ENCODE measurements around the gene PRLR.
"Not testable (repeated sequence)": the region's sequence is repeated elsewhere in the genome, so short reads cannot be mapped to it uniquely, and the experiment has no call there.

PRLR gene

DNA sequence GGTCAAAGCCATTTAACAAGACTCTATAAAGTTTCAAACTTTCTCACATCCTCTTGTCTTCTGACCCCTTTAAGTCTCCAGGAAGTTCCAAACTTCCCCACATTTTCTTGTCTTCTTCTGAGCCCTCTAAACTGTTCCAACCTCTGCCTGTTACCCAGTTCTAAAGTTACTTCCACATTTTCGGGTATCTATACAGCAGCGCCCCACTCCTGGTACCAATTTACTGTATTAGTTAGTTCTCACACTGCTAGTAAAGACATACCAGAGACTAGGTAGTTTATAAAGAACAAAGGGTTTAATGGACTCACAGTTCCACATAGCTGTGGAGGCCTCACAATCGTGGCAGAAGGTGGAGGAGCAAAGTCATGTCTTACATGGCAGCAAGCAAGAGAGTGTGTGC is 23.3 kb upstream of the PRLR start:
- TF ChIP-seq, protein P1, sequence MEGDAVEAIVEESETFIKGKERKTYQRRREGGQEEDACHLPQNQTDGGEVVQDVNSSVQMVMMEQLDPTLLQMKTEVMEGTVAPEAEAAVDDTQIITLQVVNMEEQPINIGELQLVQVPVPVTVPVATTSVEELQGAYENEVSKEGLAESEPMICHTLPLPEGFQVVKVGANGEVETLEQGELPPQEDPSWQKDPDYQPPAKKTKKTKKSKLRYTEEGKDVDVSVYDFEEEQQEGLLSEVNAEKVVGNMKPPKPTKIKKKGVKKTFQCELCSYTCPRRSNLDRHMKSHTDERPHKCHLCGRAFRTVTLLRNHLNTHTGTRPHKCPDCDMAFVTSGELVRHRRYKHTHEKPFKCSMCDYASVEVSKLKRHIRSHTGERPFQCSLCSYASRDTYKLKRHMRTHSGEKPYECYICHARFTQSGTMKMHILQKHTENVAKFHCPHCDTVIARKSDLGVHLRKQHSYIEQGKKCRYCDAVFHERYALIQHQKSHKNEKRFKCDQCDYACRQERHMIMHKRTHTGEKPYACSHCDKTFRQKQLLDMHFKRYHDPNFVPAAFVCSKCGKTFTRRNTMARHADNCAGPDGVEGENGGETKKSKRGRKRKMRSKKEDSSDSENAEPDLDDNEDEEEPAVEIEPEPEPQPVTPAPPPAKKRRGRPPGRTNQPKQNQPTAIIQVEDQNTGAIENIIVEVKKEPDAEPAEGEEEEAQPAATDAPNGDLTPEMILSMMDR (IDR thresholded peaks at IDR 0.05; ENCODE audit: low read depth, low read length, missing control alignments) = no peak
- in situ Hi-C loops (cut with HindIII; ENCODE audit: low sequenced_read_pairs) = no loop called here
- DNase-seq (ENCODE audit: low read depth) = no peak
- no peak overlapping the region for H3K4me3 ChIP-seq (ENCODE audit: low read depth, low read length)

DNA sequence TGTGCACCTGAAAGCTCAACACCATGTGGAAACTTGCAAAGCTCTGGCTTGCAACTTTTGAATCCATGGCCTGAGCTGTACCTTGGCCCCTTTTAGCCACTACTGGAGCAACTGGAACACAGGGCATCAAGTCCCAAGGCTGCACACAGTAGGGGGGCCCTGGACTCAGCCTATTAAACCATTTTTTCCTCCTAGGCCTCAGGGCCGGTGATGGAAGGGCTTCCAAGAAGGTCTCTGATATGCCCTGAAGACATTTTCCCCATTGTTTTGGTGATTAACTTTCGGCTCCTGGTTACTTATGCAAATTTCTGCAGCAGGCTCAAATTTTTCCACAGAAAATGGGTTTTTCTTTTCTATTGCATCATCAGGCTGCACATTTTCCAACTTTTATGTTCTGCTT is 22.7 kb upstream of the PRLR start:
- H3K4me3 ChIP-seq (ENCODE audit: low read depth, low read length) = no peak overlapping the region
- DNase-seq (ENCODE audit: low read depth) = no peak
- TF ChIP-seq, protein P1 (IDR thresholded peaks at IDR 0.05; ENCODE audit: low read depth, low read length, missing control alignments) = no peak
- in situ Hi-C loops (cut with HindIII; ENCODE audit: low sequenced_read_pairs) = no loop called here

DNA sequence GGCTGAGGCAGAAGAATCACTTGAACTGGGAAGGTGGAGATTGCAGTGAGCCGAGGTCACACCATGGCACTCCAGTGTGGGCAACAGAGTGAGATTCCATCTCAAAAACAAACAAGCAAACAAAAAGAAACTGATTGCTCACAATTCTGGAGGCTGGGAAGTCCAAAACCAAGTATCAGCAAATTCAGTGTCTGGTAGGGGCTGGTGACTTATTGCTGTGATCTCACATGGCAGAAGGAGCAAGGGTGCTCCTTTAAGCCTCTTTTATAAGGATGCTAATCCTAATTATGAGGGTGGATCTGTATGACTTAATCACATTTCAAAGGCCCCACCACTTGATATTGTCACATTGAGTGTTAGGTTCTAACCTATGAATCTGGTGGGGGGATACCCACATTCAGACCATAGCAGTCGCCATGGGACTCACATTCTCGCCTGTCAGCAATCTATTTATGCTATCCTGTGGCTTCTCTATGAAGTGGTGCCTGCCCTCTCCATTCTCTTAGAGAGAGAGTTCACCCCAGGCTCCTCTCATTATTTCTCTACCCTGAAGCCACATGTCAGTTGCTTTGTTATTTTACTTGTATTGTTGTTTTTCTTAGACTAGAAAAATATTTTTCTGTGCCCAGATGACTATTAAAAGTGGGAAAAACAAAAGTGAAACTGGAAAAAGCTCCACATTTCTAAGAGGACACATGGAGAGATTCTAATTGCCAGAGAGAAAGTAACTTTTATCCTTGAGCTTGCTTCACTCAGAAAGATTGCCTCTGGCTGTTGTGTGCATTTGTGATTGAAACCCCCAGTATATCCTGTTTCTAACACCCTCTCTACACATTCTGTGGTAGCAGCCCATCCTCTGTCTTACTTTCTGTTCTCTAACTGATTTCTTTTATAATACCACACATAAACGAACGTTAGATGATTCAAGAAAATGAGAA is 18.8 kb upstream of the PRLR start:
- TF ChIP-seq, protein P1 (IDR thresholded peaks at IDR 0.05; ENCODE audit: low read depth, low read length, missing control alignments) = no peak
- in situ Hi-C loops (cut with HindIII; ENCODE audit: low sequenced_read_pairs) = no loop called here
- H3K4me3 ChIP-seq (ENCODE audit: low read depth, low read length) = no peak overlapping the region
- DNase-seq (ENCODE audit: low read depth) = peak; percentile 13

DNA sequence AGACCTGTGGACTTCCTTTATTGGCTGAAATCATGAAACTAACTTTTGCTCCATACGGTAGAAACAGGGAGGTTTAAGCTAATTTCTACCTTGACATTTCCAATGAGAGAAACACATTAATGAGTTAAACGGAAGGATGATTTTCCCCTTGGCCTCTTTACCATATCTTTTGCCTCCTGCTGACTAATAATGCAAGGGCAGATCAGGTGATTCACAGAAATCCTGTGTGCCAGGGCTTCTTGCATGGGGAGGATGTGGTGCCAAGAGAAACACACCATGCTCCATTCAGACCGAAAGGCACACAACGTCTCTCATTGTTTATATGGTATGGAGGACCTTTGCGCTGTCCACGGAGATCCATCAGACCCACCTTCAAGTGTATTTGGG is 17.4 kb upstream of the PRLR start:
- peak; percentile 16 for DNase-seq (ENCODE audit: low read depth)
- H3K4me3 ChIP-seq (ENCODE audit: low read depth, low read length) = no peak overlapping the region
- in situ Hi-C loops (cut with HindIII; ENCODE audit: low sequenced_read_pairs) = no loop called here
- TF ChIP-seq, protein P1 (IDR thresholded peaks at IDR 0.05; ENCODE audit: low read depth, low read length, missing control alignments) = no peak

DNA sequence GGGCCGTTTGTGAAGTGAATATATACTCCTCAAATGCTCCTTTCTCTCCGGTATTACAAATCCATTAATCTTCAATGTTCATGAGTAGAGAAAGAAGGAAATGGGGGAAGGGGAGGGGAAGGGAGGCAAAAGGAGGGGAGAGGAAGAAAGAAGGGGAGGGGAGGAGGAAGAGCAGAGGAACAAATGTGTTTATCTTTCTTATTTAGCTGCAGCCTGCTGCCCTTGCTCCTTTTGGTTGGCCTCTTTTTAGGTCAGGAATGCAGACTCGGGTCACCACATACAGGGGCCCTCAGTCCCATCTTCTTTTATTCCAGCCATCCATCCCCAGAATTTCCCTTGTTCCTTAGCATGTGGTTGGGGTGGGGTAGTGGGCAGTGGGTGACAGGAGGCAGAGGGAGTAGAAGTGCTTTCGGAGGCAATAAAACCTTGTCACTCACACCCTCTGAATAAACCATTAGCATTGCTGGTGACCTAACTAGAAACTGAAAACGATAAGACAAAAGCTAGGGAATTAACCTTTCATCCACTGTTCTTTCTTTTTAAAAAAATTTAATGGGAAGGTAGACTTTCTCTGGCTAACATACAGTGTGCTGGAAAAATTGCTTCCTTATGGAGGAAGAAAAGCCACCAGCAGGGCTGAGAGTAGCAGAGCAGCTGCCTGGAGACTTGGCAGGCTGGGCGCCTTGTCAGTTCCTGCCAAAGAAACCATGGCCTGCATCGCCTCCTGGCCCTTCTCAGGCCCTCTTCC is 16.8 kb upstream of the PRLR start:
- in situ Hi-C loops (cut with HindIII; ENCODE audit: low sequenced_read_pairs) = no loop called here
- H3K4me3 ChIP-seq (ENCODE audit: low read depth, low read length) = no peak overlapping the region
- TF ChIP-seq, protein P1 (IDR thresholded peaks at IDR 0.05; ENCODE audit: low read depth, low read length, missing control alignments) = peak; percentile 30
- peak; percentile 44 for DNase-seq (ENCODE audit: low read depth)

DNA sequence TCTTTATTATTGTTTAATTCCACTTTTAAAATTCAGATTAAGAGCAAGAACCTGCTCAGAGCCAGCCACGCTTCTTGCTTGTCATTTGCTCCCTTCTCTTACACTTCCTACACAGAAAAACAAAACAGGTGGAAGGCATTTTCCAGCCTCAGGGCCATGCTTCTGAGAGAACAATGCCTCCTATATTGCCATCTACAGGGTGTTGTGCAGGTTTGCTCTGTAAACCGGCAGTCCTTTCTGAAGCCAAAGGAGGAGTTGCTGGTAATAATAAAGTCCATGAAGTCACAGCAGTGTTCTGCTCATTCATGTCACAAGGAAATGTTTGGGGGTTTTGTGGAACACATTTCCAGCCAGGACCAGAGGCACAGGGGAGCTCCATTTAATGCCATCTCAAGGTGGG is 16.1 kb upstream of the PRLR start:
- TF ChIP-seq, protein P1 (IDR thresholded peaks at IDR 0.05; ENCODE audit: low read depth, low read length, missing control alignments) = peak; percentile 25
- no peak for DNase-seq (ENCODE audit: low read depth)
- no peak overlapping the region for H3K4me3 ChIP-seq (ENCODE audit: low read depth, low read length)
- in situ Hi-C loops (cut with HindIII; ENCODE audit: low sequenced_read_pairs) = no loop called here

DNA sequence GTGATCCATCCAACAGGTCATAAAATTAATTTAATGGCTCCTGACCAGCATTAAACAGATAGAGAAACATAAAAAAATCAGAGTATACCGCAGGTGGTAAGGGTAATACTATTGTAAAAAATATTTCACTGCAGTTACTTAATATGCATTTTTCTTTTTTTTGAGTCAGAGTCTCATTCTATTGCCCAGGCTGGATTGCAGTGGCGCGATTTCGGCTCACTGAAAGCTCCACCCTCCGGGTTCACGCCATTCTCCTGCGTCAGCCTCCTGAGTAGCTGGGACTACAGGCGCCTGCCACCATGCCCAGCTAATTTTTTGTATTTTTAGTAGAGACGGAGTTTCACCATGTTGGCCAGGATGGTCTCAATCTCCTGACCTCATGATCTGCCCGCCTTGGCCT is 15.1 kb upstream of the PRLR start:
- DNase-seq (ENCODE audit: low read depth); in situ Hi-C loops (cut with HindIII; ENCODE audit: low sequenced_read_pairs); H3K4me3 ChIP-seq (ENCODE audit: low read depth, low read length): not testable (repeated sequence)

Measured in astrocyte of the cerebellum (primary cell).